ENCODE measurements around the gene KANSL1.

The KANSL1 gene

DNA sequence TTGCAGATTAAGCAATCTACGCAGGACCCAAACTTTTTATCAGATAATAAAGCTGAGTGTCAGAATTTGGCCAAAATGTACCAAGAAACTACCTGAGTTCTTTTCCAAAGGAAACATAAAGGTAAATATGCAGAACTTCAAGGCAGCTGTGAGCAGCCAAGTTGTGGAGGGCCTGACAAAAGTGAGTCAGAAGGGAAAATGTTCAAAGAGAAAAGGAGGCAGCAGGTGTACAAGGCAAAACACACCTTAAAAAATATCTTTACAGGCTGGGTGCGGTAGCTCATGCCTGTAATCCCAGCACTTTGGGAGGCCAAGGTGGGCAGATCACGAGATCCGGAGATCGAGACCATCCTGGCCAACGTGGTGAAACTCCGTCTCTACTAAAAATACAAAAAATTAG is 7.0 kb upstream of the KANSL1 start:
- DNase-seq (ENCODE audit: insufficient read length) (no peak), FAIRE-seq (no peak)
- no peak for TF ChIP-seq TAF1 (IDR thresholded peaks at IDR 0.05; ENCODE audit: borderline replicate concordance, low read depth, low read length)
- TF ChIP-seq POLR2A (IDR thresholded peaks at IDR 0.05; ENCODE audit: low read depth, low read length): no peak
- no peak for TF ChIP-seq POLR2AphosphoS5 (IDR thresholded peaks at IDR 0.05; ENCODE audit: low read depth, low read length)

DNA sequence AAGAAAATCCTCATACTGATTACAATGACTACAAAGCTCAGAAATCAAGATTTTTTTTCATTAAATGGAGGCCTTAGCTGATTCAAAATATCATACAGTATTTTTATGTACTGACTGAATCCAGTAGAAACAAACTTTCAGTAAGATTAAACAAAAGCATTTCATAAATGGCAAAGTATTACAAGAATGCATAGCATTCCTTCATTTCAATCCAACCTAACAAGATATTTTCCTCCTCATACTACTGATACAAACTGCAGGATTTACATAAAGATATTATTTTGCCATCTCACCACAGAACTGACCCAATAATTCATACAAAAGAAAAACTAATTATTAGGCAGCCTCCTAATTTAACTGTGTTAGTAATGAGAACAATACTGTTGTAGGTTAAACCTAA is 6.2 kb upstream of the KANSL1 start:
- DNase-seq (ENCODE audit: insufficient read length) (no peak), FAIRE-seq (no peak)
- TF ChIP-seq POLR2AphosphoS5 (IDR thresholded peaks at IDR 0.05; ENCODE audit: low read depth, low read length) (no peak), TAF1 (IDR thresholded peaks at IDR 0.05; ENCODE audit: borderline replicate concordance, low read depth, low read length) (no peak), POLR2A (IDR thresholded peaks at IDR 0.05; ENCODE audit: low read depth, low read length) (no peak)

DNA sequence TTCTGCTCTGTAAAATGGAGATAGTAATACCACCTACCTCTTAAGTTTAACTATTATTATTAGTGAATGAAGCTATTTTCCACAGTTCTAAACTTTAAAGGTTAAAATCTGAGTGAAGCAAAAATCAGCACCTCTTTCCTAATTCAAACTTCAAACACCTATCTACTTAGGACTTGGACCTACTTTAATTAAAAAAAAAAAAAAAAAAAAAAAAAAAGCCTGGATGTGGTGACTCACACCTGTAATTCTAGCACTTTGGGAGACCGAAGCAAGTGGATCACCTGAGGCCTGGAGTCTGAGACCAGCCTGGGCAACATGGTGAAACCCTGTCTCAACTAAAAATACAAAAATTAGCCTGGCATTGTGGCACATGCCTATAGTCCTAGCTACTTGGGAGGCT is 5.0 kb upstream of the KANSL1 start:
- no peak for DNase-seq (ENCODE audit: insufficient read length)

DNA sequence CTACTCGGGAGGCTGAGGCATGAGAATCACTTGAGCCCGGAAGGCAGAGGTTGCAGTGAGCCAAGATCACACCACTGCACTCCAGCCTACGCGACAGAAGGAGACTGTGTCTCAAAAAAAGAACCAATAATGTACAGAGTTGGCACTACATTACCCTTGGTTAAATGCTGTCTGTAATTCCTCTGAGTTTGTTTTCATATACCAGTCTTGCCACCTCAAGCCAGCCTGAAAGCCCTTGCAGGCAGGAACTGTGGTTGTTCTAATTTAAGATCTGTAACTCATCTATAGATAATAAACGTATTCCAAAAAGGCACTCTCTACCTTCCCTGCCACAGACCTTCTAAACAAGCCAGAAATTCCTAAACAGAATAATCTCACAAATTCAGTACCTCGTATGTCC is 4.3 kb upstream of the KANSL1 start:
- no peak for DNase-seq (ENCODE audit: insufficient read length)
- FAIRE-seq: no peak
- no peak for TF ChIP-seq TAF1 (IDR thresholded peaks at IDR 0.05; ENCODE audit: borderline replicate concordance, low read depth, low read length)
- TF ChIP-seq POLR2A (IDR thresholded peaks at IDR 0.05; ENCODE audit: low read depth, low read length): no peak
- no peak for TF ChIP-seq POLR2AphosphoS5 (IDR thresholded peaks at IDR 0.05; ENCODE audit: low read depth, low read length)

More for the DNA sequence above, 5.0 kb upstream of the KANSL1 start:
- FAIRE-seq: no peak
- TF ChIP-seq POLR2A (IDR thresholded peaks at IDR 0.05; ENCODE audit: low read depth, low read length) (no peak), TAF1 (IDR thresholded peaks at IDR 0.05; ENCODE audit: borderline replicate concordance, low read depth, low read length) (no peak), POLR2AphosphoS5 (IDR thresholded peaks at IDR 0.05; ENCODE audit: low read depth, low read length) (no peak)

DNA sequence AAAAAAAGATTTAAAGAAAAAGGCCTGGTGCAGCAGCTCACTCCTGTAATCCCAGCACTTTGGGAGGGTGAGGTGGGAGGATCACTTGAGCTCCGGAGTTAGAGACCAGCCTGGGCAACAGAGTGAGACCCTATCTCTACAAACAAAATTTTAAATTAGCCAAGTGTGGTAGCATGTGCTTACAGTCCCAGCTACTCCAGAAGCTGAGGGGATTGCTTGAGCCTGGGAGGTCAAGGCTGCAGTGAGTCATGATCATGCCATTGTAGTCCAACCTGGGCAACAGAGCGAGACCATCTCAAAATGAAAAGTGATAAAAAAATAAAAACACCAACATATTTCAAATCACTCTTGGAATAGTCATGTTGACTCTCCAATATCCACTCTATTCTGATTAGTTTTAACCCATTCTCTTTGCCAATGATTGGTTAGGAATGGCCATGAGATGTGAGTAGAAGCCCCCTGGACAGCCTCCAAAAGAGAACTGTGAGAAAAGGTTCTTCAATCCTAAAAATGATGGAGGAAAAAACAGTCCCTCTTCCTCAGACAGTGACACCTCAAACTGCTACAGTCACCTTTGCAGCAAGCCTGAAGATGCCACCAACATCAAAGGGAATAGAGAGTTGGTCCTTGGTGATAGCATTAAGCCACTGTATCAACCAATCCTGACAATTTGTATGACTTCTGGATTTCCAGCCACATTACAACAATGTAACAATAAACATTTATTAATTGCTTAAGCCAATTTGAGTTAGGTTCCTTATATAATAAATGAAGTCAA is 2.9 kb upstream of the KANSL1 start:
- no peak for DNase-seq (ENCODE audit: insufficient read length)
- TF ChIP-seq POLR2A (IDR thresholded peaks at IDR 0.05; ENCODE audit: low read depth, low read length): no peak
- TF ChIP-seq TAF1 (IDR thresholded peaks at IDR 0.05; ENCODE audit: borderline replicate concordance, low read depth, low read length): no peak
- no peak for TF ChIP-seq POLR2AphosphoS5 (IDR thresholded peaks at IDR 0.05; ENCODE audit: low read depth, low read length)
- no peak for FAIRE-seq

DNA sequence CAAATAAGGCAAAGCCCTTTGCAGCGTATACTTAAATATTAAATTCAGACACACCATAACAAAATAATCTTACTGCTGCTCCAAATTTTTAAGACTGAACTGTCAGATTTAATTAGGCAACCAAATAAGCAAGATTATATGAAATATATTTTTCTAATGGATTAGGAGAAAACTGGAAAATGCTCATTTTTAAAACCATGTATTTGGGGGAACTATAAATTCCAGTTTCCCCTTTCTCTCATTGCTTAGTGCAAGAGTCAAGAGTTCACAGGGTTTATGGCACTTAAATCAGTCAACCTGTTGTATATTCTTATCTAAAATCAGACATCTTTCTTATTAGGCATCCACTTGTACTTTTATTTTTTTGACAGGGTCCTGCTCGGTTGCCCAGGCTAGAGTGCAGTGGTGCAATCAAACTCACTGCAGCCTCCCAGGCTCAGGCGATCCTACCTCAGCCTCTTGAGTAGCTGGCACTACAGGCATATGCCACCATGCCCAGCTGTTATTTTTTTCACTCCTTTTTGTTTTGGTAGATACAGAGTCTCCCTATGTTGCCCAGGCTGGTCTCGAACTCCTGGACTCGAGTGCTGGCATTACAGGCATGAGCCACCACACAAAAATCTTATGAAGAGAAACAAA is 2.1 kb upstream of the KANSL1 start:
- no peak for FAIRE-seq
- DNase-seq (ENCODE audit: insufficient read length): no peak
- TF ChIP-seq TAF1 (IDR thresholded peaks at IDR 0.05; ENCODE audit: borderline replicate concordance, low read depth, low read length) (no peak), POLR2AphosphoS5 (IDR thresholded peaks at IDR 0.05; ENCODE audit: low read depth, low read length) (no peak), POLR2A (IDR thresholded peaks at IDR 0.05; ENCODE audit: low read depth, low read length) (no peak)

DNA sequence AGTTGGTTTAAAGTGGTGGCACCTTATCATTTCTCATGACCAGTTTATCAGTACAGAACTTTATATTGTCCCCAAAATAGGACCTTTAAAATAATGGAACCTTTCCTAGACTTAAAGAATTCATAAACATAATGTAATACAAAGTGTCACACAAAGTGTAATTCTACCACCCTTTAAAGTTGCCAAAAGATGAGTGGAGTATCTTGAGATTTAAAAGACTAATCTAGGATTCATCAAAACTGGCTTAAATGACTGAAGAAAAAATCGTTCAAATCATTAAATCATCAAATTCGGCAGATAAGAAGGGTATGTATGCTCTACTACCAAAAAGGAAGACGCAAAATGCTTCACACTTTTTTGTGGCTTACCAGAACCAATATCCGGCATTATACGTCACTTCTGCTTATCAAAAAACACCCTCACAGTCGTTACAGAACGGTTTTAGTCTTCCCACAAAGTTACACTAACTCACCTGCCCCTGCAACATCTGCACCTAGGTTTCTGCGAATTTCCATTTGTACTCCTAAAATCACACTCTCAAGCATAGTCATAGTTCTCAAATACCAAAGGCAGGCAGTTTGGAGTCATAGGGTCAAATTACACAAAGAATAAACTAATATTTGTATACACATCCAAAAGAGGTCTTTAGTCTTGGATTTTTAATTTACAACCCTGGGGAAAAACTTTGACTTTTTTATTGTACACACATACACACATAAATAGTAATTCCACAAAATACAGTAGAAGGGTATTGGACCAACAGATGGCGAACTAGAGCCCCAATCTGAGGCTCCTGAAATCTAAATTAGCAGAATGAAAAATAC is 1.4 kb upstream of the KANSL1 start:
- TF ChIP-seq POLR2AphosphoS5 (IDR thresholded peaks at IDR 0.05; ENCODE audit: low read depth, low read length) (peak; percentile 76; the same call in 1 of the 2 replicates), POLR2A (IDR thresholded peaks at IDR 0.05; ENCODE audit: low read depth, low read length) (peak; percentile 60), TAF1 (IDR thresholded peaks at IDR 0.05; ENCODE audit: borderline replicate concordance, low read depth, low read length) (0 out of 2 replicates have a peak, but pooled peaks have one; percentile 11)
- FAIRE-seq: peak; percentile 64
- no peak for DNase-seq (ENCODE audit: insufficient read length)

DNA sequence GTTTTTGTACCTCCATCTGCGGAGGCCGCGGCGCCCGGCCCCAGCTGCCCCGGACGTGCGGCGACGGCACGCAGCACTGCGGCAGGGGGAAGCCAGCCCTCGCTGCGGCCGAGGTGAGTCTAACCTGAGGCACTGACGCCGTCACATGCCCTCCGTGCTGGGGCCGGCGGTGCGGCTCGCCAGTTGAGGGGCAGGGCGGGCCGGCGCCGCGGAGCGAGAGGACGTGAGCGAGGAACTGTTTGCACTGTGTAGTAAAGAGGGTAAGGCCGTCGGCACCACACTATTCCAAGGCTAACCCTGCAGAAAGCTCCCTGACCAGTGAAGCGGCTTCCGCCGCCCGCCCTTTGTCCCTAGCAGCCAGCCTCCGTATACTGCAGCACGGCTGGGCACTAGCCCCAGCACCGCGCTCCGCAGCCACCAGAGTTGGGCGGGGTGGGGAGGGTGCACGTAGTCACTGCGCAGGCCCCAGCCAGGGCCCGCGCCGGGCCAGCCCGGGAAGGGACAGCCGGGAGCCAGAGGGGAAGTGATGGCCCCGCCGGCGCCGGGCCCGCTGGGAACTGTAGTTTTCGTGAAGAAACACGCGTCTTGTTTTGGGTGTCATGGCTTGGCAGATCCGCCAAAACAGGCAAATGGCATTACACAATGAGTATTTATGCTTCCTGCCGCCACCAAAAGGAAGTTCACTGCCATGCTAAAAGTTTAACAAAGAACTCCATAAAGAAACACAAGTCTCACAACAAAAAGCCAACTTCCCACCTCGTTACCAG is 580 bp upstream of the KANSL1 start:
- TF ChIP-seq POLR2AphosphoS5 (IDR thresholded peaks at IDR 0.05; ENCODE audit: low read depth, low read length): peak; percentile 48; the same call in 1 of the 2 replicates
- peak; percentile 80 for TF ChIP-seq POLR2A (IDR thresholded peaks at IDR 0.05; ENCODE audit: low read depth, low read length)
- TF ChIP-seq TAF1 (IDR thresholded peaks at IDR 0.05; ENCODE audit: borderline replicate concordance, low read depth, low read length): no peak; the same call in 1 of the 2 replicates
- DNase-seq (ENCODE audit: insufficient read length) (peak; percentile 83), FAIRE-seq (peak; percentile 90)

DNA sequence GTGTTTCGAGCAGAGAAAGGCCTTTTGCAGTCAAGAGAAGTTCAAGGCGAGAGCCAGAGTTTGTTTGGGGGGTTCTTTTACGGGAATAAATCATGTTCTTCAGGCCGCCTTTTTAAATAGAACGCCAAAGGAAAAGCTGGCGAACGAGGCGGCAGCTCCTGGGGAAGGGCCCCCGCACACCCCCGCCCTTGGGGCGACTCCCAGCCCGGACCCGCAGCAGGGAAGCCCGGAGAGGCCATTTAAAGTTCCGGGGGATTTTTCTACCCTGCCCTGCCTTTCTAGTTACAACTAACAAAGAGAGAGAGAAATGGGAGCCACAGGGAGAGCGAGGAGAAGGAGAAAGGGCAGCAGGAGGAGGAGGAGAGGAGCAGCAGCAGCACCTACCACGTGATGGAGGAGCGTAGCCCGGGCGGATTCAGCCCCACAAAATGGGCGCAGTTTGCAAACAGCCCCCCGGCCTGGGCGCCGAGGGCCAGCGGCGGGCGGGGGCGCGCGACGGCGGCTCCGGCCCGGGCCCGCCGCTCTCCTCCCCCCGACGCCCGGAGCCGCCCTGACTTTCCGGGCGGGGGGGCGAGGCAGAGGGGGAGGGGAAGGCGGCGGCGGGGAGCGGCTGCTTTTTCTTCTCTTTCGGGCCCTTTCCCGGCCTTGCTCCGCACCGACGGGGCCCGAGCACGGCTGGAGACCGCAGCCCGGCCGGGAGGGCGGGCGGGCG is 634 bp downstream of the KANSL1 start:
- DNase-seq (ENCODE audit: insufficient read length) (peak; percentile 66), FAIRE-seq (peak; percentile 9)
- TF ChIP-seq TAF1 (IDR thresholded peaks at IDR 0.05; ENCODE audit: borderline replicate concordance, low read depth, low read length): peak; percentile 49; the same call in 1 of the 2 replicates
- TF ChIP-seq POLR2A (IDR thresholded peaks at IDR 0.05; ENCODE audit: low read depth, low read length): peak; percentile 73
- peak; percentile 77 for TF ChIP-seq POLR2AphosphoS5 (IDR thresholded peaks at IDR 0.05; ENCODE audit: low read depth, low read length)

DNA sequence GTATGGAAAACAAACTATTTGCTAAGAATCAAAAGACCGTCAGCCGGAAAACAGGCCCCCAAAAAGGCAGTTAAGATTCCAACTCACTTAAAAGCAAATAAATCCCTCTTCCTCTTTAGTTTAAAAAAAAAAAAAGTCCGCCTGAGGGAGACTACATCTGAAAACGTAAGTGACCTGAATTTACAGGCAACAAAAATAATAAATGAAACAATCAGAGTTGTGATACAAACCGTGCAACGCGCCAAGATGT is 1.1 kb downstream of the KANSL1 start:
- no peak for TF ChIP-seq POLR2A (IDR thresholded peaks at IDR 0.05; ENCODE audit: low read depth, low read length)
- no peak for TF ChIP-seq TAF1 (IDR thresholded peaks at IDR 0.05; ENCODE audit: borderline replicate concordance, low read depth, low read length)
- TF ChIP-seq POLR2AphosphoS5 (IDR thresholded peaks at IDR 0.05; ENCODE audit: low read depth, low read length): no peak
- DNase-seq (ENCODE audit: insufficient read length) (no peak), FAIRE-seq (no peak)
